Choroid plexus epithelial cell (primary cell): ENCODE results near the gene USP4.

Source experiments
- DNase-seq: peaks from one replicate; pipeline ENCODE4 v3.0.0-alpha.2; 2010; ENCODE audit warnings: low read depth
- H3K4me3 ChIP-seq: 2 replicates; pipeline ENCODE4 v1.5.1; 2011; ENCODE audit warnings: low read depth, mild to moderate bottlenecking, control low read depth, low read length, moderate library complexity
- CTCF ChIP-seq: conservative IDR thresholded peaks from 2 replicates; pipeline ENCODE4 v1.5.1; 2011; ENCODE audit warnings: low read depth, mild to moderate bottlenecking, control low read depth, inconsistent platforms, low read length, moderate library complexity

USP4 gene

GRCh38 chr3:49313896-49314688 is 25.8 kb downstream of the USP4 start:
- DNase-seq = peak; percentile 74
- no peak for TF ChIP-seq CTCF
- H3K4me3 ChIP-seq = no peak overlapping the region

GRCh38 chr3:49311283-49311682 is 28.6 kb downstream of the USP4 start:
- H3K4me3 ChIP-seq = no peak overlapping the region
- no peak for TF ChIP-seq CTCF
- DNase-seq = no peak

- H3K4me3 ChIP-seq = no peak overlapping the region
- no peak for TF ChIP-seq CTCF
- no peak for DNase-seq
Observed at GRCh38 chr3:49310677-49311076, 29.2 kb downstream of the USP4 start.

GRCh38 chr3:49305608-49306007 is 34.2 kb downstream of the USP4 start:
- DNase-seq = no peak
- TF ChIP-seq CTCF = no peak
- H3K4me3 ChIP-seq = no peak overlapping the region

GRCh38 chr3:49302613-49303012 is 37.2 kb downstream of the USP4 start:
- TF ChIP-seq CTCF = no peak
- no peak for DNase-seq
- no peak overlapping the region for H3K4me3 ChIP-seq

- TF ChIP-seq CTCF = no peak
- DNase-seq = no peak
- H3K4me3 ChIP-seq = no peak overlapping the region
Observed at GRCh38 chr3:49300595-49300994, 39.3 kb downstream of the USP4 start.

- DNase-seq = no peak
- TF ChIP-seq CTCF = no peak
- H3K4me3 ChIP-seq = no peak overlapping the region
Observed at GRCh38 chr3:49298511-49298910, 41.3 kb downstream of the USP4 start.
